Kidney (tissue), 2 donors: Measurements from ENCODE around the gene SEC22B. TPM values are rescaled to one million over a fixed set of nuclear protein-coding genes. Genes with fewer than 3 reads are reported as not detected.

Experiments
- polyA plus RNA-seq: library from polyadenylated mRNA; stranded (reverse); fragments of 350-450 nt; fragmentation: Illumina TruSeq; extraction: RNeasy Lipid Tissue Mini Kit (QIAGEN cat#74804); gene quantifications from one replicate; pipeline ENCODE4 v1.2.3, GENCODE V29; 2014; ENCODE audit warnings: low read depth, low replicate concordance; ENCODE audit not compliant: insufficient read depth
- total RNA-seq: library from RNA; stranded (reverse); fragmentation: NEBNext Ultra II Directional; extraction: Animal tissue kit (Norgen Biotek cat#: 25700); gene quantifications from one replicate; pipeline ENCODE4 v1.2.1, GENCODE V29; 2021
- donor health status: DM: yes; HTN: yes; CAD: no.

SEC22B gene
- total and polyA plus RNA-seq, 2 donors from 2014 or later, result 20.1 to 29.8 TPM

Other genes starting within 250 kb of the SEC22B start
- 113 TPM for gene NOTCH2, start 106.9 kb downstream of the SEC22B start, total RNA-seq
- gene NOTCH2, start 106.9 kb downstream of the SEC22B start, polyA plus RNA-seq, result 4.9 TPM
- gene NBPF8, start 238.5 kb upstream of the SEC22B start, total RNA-seq, result 7.9 TPM
- 2.4 TPM for gene NBPF8, start 238.5 kb upstream of the SEC22B start, polyA plus RNA-seq